Measurements from ENCODE around the gene CERS2. TPM values are rescaled to one million over a fixed set of nuclear protein-coding genes. Genes with fewer than 3 reads are reported as not detected.

CERS2 gene
- total RNA-seq, 1 donor from 2014 or later = 223 TPM

GRCh38 chr1:150963321-150964163 lies 11.1 kb downstream of the CERS2 start:
- TF ChIP-seq CTCF (IDR thresholded peaks at IDR 0.05) = no peak
- peak; percentile 15 for DNase-seq (ENCODE audit: low spot score)
- no peaks in the 10 kb centered on the region for H3K9me3 Mint-ChIP-seq (ENCODE audit: low read depth)
- H3K27me3 Mint-ChIP-seq (ENCODE audit: low read depth) = no peaks in the 10 kb centered on the region
- no peaks in the 10 kb centered on the region for H3K4me1 Mint-ChIP-seq (ENCODE audit: low read depth)
- no peak overlapping the region for H3K27ac Mint-ChIP-seq (ENCODE audit: unreplicated experiment)
- H3K4me3 Mint-ChIP-seq (ENCODE audit: unreplicated experiment) = no peak overlapping the region
- H3K36me3 Mint-ChIP-seq (ENCODE audit: low read depth) = peaks cover 59% of the 10 kb centered on the region

GRCh38 chr1:150961756-150962155 lies 12.9 kb downstream of the CERS2 start:
- peaks cover 47% of the 10 kb centered on the region for H3K36me3 Mint-ChIP-seq (ENCODE audit: low read depth)
- no peaks in the 10 kb centered on the region for H3K27me3 Mint-ChIP-seq (ENCODE audit: low read depth)
- H3K4me3 Mint-ChIP-seq (ENCODE audit: unreplicated experiment) = no peak overlapping the region
- H3K27ac Mint-ChIP-seq (ENCODE audit: unreplicated experiment) = peak overlapping the region; percentile 59
- no peaks in the 10 kb centered on the region for H3K9me3 Mint-ChIP-seq (ENCODE audit: low read depth)
- H3K4me1 Mint-ChIP-seq (ENCODE audit: low read depth) = peaks cover 4% of the 10 kb centered on the region
- no peak for TF ChIP-seq CTCF (IDR thresholded peaks at IDR 0.05)
- DNase-seq (ENCODE audit: low spot score) = no peak

GRCh38 chr1:150960646-150961045 lies 14.0 kb downstream of the CERS2 start:
- TF ChIP-seq CTCF (IDR thresholded peaks at IDR 0.05) = no peak
- Mint-ChIP-seq H3K36me3 (ENCODE audit: low read depth) (peaks cover 40% of the 10 kb centered on the region), H3K9me3 (ENCODE audit: low read depth) (no peaks in the 10 kb centered on the region), H3K4me3 (ENCODE audit: unreplicated experiment) (no peak overlapping the region), H3K27me3 (ENCODE audit: low read depth) (no peaks in the 10 kb centered on the region), H3K27ac (ENCODE audit: unreplicated experiment) (no peak overlapping the region), H3K4me1 (ENCODE audit: low read depth) (peaks cover 4% of the 10 kb centered on the region)
- DNase-seq (ENCODE audit: low spot score) = no peak

- Mint-ChIP-seq H3K4me1 (ENCODE audit: low read depth) (peaks cover 7% of the 10 kb centered on the region), H3K27me3 (ENCODE audit: low read depth) (no peaks in the 10 kb centered on the region), H3K4me3 (ENCODE audit: unreplicated experiment) (no peak overlapping the region), H3K36me3 (ENCODE audit: low read depth) (peaks cover 33% of the 10 kb centered on the region), H3K27ac (ENCODE audit: unreplicated experiment) (no peak overlapping the region), H3K9me3 (ENCODE audit: low read depth) (no peaks in the 10 kb centered on the region)
- DNase-seq (ENCODE audit: low spot score) = no peak
- TF ChIP-seq CTCF (IDR thresholded peaks at IDR 0.05) = no peak
These were observed 17.0 kb downstream of the CERS2 start for GRCh38 chr1:150957666-150958065.

GRCh38 chr1:150955280-150955679 lies 19.4 kb downstream of the CERS2 start:
- peaks cover 38% of the 10 kb centered on the region for H3K36me3 Mint-ChIP-seq (ENCODE audit: low read depth)
- no peak for TF ChIP-seq CTCF (IDR thresholded peaks at IDR 0.05)
- no peak overlapping the region for H3K27ac Mint-ChIP-seq (ENCODE audit: unreplicated experiment)
- H3K4me1 Mint-ChIP-seq (ENCODE audit: low read depth) = peaks cover 7% of the 10 kb centered on the region
- no peak overlapping the region for H3K4me3 Mint-ChIP-seq (ENCODE audit: unreplicated experiment)
- no peak for DNase-seq (ENCODE audit: low spot score)
- H3K9me3 Mint-ChIP-seq (ENCODE audit: low read depth) = no peaks in the 10 kb centered on the region
- H3K27me3 Mint-ChIP-seq (ENCODE audit: low read depth) = no peaks in the 10 kb centered on the region
